Epithelial cell of esophagus (primary cell): Measurements from ENCODE around the gene TMEM164.

ENCODE experiments used
- DNase-seq: peaks from one replicate; pipeline ENCODE4 v3.0.0; 2010; ENCODE audit warnings: low read depth
- H3K4me3 ChIP-seq: 2 replicates; pipeline ENCODE4 v1.5.1; 2011; ENCODE audit warnings: mild to moderate bottlenecking, low read length, control low read depth
- TF ChIP-seq, protein P1 (sequence below): IDR thresholded peaks from 2 replicates; pipeline ENCODE4 v1.5.1; 2011; ENCODE audit warnings: low read depth, mild to moderate bottlenecking, low read length, control low read depth, inconsistent platforms; ENCODE audit not compliant: insufficient read depth; ENCODE audit errors: missing control alignments

TMEM164 gene

GRCh38 chrX:110004731-110005369, 1.9 kb downstream of the TMEM164 start:
- TF ChIP-seq, protein P1, sequence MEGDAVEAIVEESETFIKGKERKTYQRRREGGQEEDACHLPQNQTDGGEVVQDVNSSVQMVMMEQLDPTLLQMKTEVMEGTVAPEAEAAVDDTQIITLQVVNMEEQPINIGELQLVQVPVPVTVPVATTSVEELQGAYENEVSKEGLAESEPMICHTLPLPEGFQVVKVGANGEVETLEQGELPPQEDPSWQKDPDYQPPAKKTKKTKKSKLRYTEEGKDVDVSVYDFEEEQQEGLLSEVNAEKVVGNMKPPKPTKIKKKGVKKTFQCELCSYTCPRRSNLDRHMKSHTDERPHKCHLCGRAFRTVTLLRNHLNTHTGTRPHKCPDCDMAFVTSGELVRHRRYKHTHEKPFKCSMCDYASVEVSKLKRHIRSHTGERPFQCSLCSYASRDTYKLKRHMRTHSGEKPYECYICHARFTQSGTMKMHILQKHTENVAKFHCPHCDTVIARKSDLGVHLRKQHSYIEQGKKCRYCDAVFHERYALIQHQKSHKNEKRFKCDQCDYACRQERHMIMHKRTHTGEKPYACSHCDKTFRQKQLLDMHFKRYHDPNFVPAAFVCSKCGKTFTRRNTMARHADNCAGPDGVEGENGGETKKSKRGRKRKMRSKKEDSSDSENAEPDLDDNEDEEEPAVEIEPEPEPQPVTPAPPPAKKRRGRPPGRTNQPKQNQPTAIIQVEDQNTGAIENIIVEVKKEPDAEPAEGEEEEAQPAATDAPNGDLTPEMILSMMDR = no peak
- DNase-seq = no peak
- no peak overlapping the region for H3K4me3 ChIP-seq

DNA sequence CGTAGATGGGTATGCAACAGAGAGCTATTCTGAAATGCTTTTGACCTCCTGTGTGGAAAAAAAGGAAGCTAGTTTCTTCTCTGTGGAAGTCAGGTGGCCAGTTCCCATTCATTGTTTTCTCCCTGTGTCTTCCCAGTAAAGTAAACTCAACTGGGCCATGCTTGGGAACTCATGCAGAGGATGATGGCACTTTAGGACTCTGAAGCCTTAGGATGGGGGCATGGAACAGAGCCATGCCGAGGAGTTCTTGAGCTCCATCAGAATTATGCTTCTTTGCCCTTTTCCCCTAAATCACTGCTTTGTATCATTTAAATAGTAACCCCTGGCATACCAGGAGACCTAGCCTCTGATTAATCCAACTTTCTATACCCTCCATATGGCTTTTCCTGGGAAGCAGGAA, 3.2 kb downstream of the TMEM164 start:
- H3K4me3 ChIP-seq = no peak overlapping the region
- TF ChIP-seq, protein P1 = no peak
- DNase-seq = no peak

GRCh38 chrX:110006821-110007375, 4.0 kb downstream of the TMEM164 start:
- DNase-seq = peak; percentile 46
- TF ChIP-seq, protein P1 = no peak
- H3K4me3 ChIP-seq = no peak overlapping the region

GRCh38 chrX:110008011-110008635, 5.2 kb downstream of the TMEM164 start:
- DNase-seq = no peak
- TF ChIP-seq, protein P1 = no peak
- no peak overlapping the region for H3K4me3 ChIP-seq

DNA sequence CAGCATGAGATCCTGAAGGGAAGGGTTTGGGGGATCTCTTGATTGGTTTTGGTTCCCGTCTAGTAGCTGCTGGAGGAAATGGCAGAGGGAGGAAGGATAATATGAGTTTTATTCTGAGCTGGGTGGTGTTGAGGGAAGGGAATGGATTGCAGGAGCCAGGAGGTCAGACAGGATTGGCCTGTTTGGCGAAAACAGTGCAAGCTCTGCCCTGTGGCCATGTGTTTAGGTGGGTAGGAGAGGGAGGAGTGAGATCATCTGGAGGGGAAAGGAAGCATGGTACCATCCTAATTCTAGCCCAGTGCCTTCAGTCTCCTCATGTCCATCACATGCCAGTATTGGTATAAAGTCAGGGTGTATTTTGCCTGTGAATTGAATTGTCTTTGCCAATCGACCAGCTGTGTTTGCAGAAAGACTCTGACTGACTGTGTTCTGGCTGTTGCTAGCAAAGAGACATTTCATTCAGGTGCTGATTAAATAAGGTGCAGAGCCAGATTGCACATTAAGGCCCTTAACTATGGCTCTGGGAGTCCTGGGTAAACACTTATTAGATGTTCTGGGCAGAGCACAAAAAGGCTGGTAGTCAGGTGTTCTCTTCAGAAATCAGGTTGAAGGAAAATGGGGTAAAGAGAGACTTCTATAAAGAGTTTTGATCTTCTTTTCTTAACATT, 10.0 kb downstream of the TMEM164 start:
- DNase-seq = peak; percentile 46
- TF ChIP-seq, protein P1 = no peak
- no peak overlapping the region for H3K4me3 ChIP-seq

- DNase-seq = no peak
- no peak overlapping the region for H3K4me3 ChIP-seq
- TF ChIP-seq, protein P1 = no peak
Measured at GRCh38 chrX:110013968-110014367, 11.1 kb downstream of the TMEM164 start.
